Loucy (cell line): ENCODE data around the gene PLCL2.

Source experiments
- H2AFZ ChIP-seq: fragments of 200-600 bp; sonication (generic); 2 replicates; pipeline ENCODE4 v1.6.0; 2016; ENCODE audit warnings: antibody characterized with exemption, mild to moderate bottlenecking, low read length, moderate library complexity
- H3F3A ChIP-seq: fragments of 200-600 bp; 2 replicates; pipeline ENCODE4 v1.6.0; 2016; ENCODE audit warnings: antibody characterized with exemption, low read depth, mild to moderate bottlenecking
- H3K27me3 ChIP-seq: fragments of 200-600 bp; sonication (generic); 2 replicates; pipeline ENCODE4 v1.6.1; 2014; ENCODE audit warnings: low read length, mild to moderate bottlenecking; ENCODE audit not compliant: insufficient read depth, poor library complexity, severe bottlenecking
- H3K36me3 ChIP-seq: fragments of 200-600 bp; sonication (generic); 2 replicates; pipeline ENCODE4 v1.6.1; 2016; ENCODE audit warnings: low read length; ENCODE audit not compliant: insufficient read depth
- H3K4me1 ChIP-seq: fragments of 200-600 bp; sonication (generic); 2 replicates; pipeline ENCODE4 v1.5.1; 2014; ENCODE audit warnings: low read length, mild to moderate bottlenecking; ENCODE audit not compliant: insufficient read depth, poor library complexity, severe bottlenecking
- H3K4me2 ChIP-seq: fragments of 200-600 bp; sonication (generic); 2 replicates; pipeline ENCODE4 v1.6.0; 2014; ENCODE audit warnings: antibody characterized with exemption, low read length, low read depth, mild to moderate bottlenecking; ENCODE audit not compliant: poor library complexity, severe bottlenecking
- H3K4me3 ChIP-seq: fragments of 200-600 bp; sonication (generic); 2 replicates; pipeline ENCODE4 v1.5.1; 2014; ENCODE audit warnings: low read length, mild to moderate bottlenecking, mixed read lengths; ENCODE audit not compliant: poor library complexity, severe bottlenecking
- H3K79me2 ChIP-seq: fragments of 200-600 bp; sonication (generic); 2 replicates; pipeline ENCODE4 v1.6.1; 2014; ENCODE audit warnings: low read length; ENCODE audit not compliant: insufficient read depth
- H3K9ac ChIP-seq: fragments of 200-600 bp; sonication (generic); 2 replicates; pipeline ENCODE4 v1.6.0; 2014; ENCODE audit warnings: mild to moderate bottlenecking, low read depth, low read length, moderate library complexity; ENCODE audit not compliant: poor library complexity, severe bottlenecking
- H3K9me2 ChIP-seq: fragments of 200-600 bp; sonication (generic); replicated peaks from 2 replicates; pipeline ENCODE4 v1.6.1; 2016; ENCODE audit warnings: low read depth, low read length, mixed read lengths
- H3K9me3 ChIP-seq: fragments of 200-600 bp; sonication (generic); 2 replicates; pipeline ENCODE4 v1.6.1; 2014; ENCODE audit warnings: mild to moderate bottlenecking, antibody characterized with exemption, low read length, low read depth; ENCODE audit not compliant: insufficient read depth
- H4K20me1 ChIP-seq: fragments of 200-600 bp; sonication (generic); 2 replicates; pipeline ENCODE4 v1.6.0; 2014; ENCODE audit warnings: antibody characterized with exemption, low read length, mild to moderate bottlenecking; ENCODE audit not compliant: insufficient read depth, poor library complexity, severe bottlenecking
- CTCF ChIP-seq: fragments of 200-600 bp; sonication (generic); conservative IDR thresholded peaks from 2 replicates; pipeline ENCODE4 v1.5.1; 2014; ENCODE audit warnings: mild to moderate bottlenecking, antibody characterized with exemption, low read length
- EZH2phosphoT487 ChIP-seq: fragments of 200-600 bp; IDR thresholded peaks from 2 replicates; pipeline ENCODE4 v1.6.1; 2018; ENCODE audit warnings: antibody characterized with exemption, mild to moderate bottlenecking, moderate library complexity, borderline replicate concordance

Gene PLCL2

GRCh38 chr3:16990163-16990562 lies 105.4 kb downstream of the PLCL2 start:
- Histone ChIP-seq H3K9me2 (no peaks in the 10 kb centered on the region), H3K27me3 (no peaks in the 10 kb centered on the region), H3K4me3 (no peak overlapping the region), H4K20me1 (no peaks in the 10 kb centered on the region), H2AFZ (no peak overlapping the region), H3K79me2 (peaks cover 4% of the 10 kb centered on the region; the same call in 1 of the 2 replicates), H3K4me2 (no peak overlapping the region), H3K4me1 (peaks cover 12% of the 10 kb centered on the region), H3K36me3 (no peaks in the 10 kb centered on the region), H3F3A (peaks cover 3% of the 10 kb centered on the region; the same call in 1 of the 2 replicates), H3K9me3 (no peaks in the 10 kb centered on the region), H3K9ac (no peak overlapping the region)
- TF ChIP-seq EZH2phosphoT487 (no peak), CTCF (no peak)

GRCh38 chr3:16992198-16992597 lies 107.4 kb downstream of the PLCL2 start:
- Histone ChIP-seq H3K27me3 (no peaks in the 10 kb centered on the region), H3K9me3 (no peaks in the 10 kb centered on the region), H4K20me1 (no peaks in the 10 kb centered on the region), H2AFZ (no peak overlapping the region), H3F3A (peaks cover 3% of the 10 kb centered on the region; the same call in 1 of the 2 replicates), H3K4me3 (no peak overlapping the region), H3K4me2 (no peak overlapping the region), H3K4me1 (peaks cover 26% of the 10 kb centered on the region), H3K36me3 (no peaks in the 10 kb centered on the region), H3K79me2 (no peaks in the 10 kb centered on the region), H3K9ac (no peak overlapping the region), H3K9me2 (no peaks in the 10 kb centered on the region)
- no peak for TF ChIP-seq CTCF
- TF ChIP-seq EZH2phosphoT487 = no peak

- no peaks in the 10 kb centered on the region for H3K9me3 ChIP-seq
Measured at GRCh38 chr3:16993227-16993626, 108.5 kb downstream of the PLCL2 start.

More at GRCh38 chr3:16993227-16993626, 108.5 kb downstream of the PLCL2 start:
- no peaks in the 10 kb centered on the region for H4K20me1 ChIP-seq
- no peak overlapping the region for H3K4me2 ChIP-seq
- no peak overlapping the region for H3K4me3 ChIP-seq
- H2AFZ ChIP-seq = no peak overlapping the region
- TF ChIP-seq CTCF (no peak), EZH2phosphoT487 (no peak)
- H3K9ac ChIP-seq = no peak overlapping the region
- H3K4me1 ChIP-seq = peaks cover 28% of the 10 kb centered on the region
- H3F3A ChIP-seq = peaks cover 3% of the 10 kb centered on the region; the same call in 1 of the 2 replicates
- no peaks in the 10 kb centered on the region for H3K9me2 ChIP-seq
- H3K79me2 ChIP-seq = no peaks in the 10 kb centered on the region
- no peaks in the 10 kb centered on the region for H3K36me3 ChIP-seq
- no peaks in the 10 kb centered on the region for H3K27me3 ChIP-seq
